ENCODE results near the gene NPLOC4.

- no peak for TF ChIP-seq NR2F6 (CRISPR knock-in tag; IDR thresholded peaks at IDR 0.05)
- no peak for TF ChIP-seq EZH2 (IDR thresholded peaks at IDR 0.05; ENCODE audit: borderline replicate concordance, low read depth, low read length)
- peak; percentile 55 to 60 (median 58) for TF ChIP-seq CTCF (IDR thresholded peaks at IDR 0.05 in 2 of 3, conservative IDR thresholded peaks at IDR 0.05 in 1 of 3; ENCODE audit: insufficient read depth in 2 of 3, low read depth in 1 of 3, low read length in 3 of 3)
- no peak for TF ChIP-seq HOMEZ (CRISPR knock-in tag; IDR thresholded peaks at IDR 0.05)
- no peak for TF ChIP-seq ELF4 (CRISPR knock-in tag; IDR thresholded peaks at IDR 0.05)
- TF ChIP-seq ZNF511 (CRISPR knock-in tag; IDR thresholded peaks at IDR 0.05) = no peak
- TF ChIP-seq ZBTB17 (CRISPR knock-in tag; IDR thresholded peaks at IDR 0.05) = no peak
- TF ChIP-seq DLX4 (CRISPR knock-in tag; IDR thresholded peaks at IDR 0.05) = no peak
- TF ChIP-seq FOXO4 (CRISPR knock-in tag; IDR thresholded peaks at IDR 0.05) = no peak
- TF ChIP-seq RB1 (IDR thresholded peaks at IDR 0.05; ENCODE audit: low read depth) = no peak
- no peak for TF ChIP-seq PRMT5 (CRISPR knock-in tag; IDR thresholded peaks at IDR 0.05)
- no peak for TF ChIP-seq MXI1 (IDR thresholded peaks at IDR 0.05; ENCODE audit: low read depth, low read length)
Measured at GRCh38 chr17:81537343-81537855, 99.5 kb downstream of the NPLOC4 start.

Data from K562 (cell line).